Activated CD4-positive, alpha-beta T cell treated with anti-CD3 and anti-CD28 coated beads, Interleukin-2, Interleukin-4, amounts not matched to agents 100 ng/mL and 50 ng/mL, durations not matched to agents 16 hours and 8 hours (primary cell): ENCODE data around the gene ZC2HC1C.
A peak's percentile ranks its signal among the peaks of the same experiment; 100 is the strongest.
"Not testable (repeated sequence)": the region's sequence is repeated elsewhere in the genome, so short reads cannot be mapped to it uniquely, and the experiment has no call there.

ENCODE experiments used
- DNase-seq: peaks from one replicate; pipeline ENCODE4 v3.0.0-alpha.2; 2020; ENCODE audit warnings: low spot score

ZC2HC1C gene

DNA sequence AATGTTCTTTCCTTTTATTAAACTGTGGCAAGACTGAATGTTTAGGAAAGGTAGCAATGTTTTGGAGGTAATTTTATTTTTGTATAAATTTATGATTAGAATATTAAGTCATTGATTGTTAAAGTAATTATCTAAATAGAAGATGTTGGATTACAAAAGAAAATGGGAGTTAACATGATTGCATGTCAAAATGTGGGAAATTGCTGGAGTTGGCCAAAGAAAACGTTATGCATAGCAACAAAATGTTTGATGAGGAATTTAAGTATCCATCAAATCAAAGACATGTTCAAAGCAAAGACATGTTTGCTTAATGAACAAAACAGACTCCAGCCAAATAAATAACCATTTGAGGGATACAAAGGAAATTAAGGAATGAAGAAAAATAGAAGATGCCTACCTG, 15.0 kb upstream of the ZC2HC1C start:
- DNase-seq = no peak

DNA sequence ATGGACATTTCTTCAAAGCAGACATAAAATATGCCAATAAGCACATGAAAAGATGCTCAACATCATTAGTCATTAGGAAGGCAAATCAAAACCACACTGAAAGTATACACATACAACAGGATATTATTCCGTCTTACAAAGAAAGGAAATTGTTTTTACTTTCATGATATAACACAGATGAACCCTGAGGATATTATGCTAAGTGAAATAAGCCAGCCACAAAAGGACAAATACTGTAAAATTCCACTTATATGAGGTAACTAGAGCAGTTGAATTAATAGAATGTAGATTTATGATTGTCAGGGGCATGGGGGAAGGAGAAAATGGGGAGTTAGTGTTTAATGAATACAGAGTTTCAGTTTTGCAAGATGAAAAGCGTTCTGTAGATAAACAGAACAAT, 9.8 kb upstream of the ZC2HC1C start:
- DNase-seq = no peak

DNA sequence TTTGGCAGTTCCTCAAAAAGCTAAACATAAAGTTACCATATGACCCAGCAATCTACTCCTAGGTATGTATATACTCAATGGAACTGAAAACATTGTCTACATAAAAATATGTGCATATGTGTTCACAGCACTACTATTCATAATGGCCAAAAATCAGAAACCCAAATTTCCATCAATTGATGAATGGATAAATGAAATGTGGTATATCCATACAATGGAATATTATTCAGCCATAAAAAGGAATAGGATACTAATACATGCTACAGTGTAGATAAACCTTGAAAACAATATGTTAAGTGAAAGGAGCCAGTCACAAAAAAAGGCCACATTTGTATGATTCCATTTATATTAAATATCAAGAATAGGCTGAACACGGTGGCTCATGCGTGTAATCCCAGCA, 9.0 kb upstream of the ZC2HC1C start:
- no peak for DNase-seq

DNA sequence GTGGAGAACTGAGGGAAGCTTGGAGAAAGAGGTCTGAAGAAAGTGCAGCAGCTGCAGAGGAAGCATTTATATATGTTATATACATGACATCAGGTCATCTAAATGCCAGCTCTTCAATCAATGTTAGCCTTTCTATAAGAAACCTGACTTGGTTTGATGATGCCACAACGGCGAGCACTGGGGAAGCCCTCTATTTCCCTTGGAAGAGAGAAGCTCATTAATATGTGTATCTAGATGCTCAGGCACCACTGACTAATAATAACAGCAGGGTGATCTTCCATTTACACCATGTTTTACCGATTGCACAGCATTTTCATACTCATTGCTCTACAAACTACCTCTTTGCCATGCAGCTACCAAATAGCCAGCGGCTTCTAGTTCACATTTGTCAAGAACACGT, 6.4 kb upstream of the ZC2HC1C start:
- DNase-seq = no peak

DNA sequence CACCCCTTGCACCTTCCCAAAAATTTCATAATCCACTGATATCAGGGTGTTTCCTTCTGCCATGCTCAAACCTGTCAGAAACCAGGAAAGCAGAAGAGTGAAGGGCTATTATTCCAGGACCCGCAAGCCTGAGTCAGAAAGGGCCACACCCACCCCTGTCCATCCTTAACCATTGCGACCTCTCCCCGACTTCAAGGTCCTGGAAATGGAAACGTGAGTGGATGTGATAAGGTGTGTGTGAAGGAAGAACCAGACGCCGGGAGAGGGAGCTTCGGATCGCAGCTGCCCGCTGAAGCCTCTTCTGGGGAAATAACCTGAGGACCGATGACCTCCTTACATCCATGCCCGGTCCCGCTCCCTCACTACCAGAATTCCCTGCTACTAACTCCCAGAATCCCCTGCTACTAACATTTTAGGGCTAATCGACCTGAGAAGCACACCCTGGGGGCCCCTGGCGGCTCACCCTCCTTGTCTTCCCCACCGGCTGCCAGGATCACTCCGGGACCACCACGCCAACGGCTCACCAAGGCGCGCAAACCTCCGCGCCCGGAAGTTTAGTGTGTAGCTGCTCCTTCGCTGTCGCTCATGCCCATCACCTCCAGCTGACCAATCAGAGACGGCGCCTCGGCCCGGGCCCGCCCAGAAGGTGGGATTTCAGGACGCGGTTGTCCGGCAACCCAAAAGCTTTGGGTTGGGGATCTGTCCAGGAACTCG, 5.8 kb upstream of the ZC2HC1C start, which contains the start of gene ACYP1:
TSS of gene ACYP1 (minus strand) at position 534 of the 714 bp plus-strand sequence. CDS start at position 63, 471 bp downstream.
- DNase-seq = peak; percentile 95

DNA sequence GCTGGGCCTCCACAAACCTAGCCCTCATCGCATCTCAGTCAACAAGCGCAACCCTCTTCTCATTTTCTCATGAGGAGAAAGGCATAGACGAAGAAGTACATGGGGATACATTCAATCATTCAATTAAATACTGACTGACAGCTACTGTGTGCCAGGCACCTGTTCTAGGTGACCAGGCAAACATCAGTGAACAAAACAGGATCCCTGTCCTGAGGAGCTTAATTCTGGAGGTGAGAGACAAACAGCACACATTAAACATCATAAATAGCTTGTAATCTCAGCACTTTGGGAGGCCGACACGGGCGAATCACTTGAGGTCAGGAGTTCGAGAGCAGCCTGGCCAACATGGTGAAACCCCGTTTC, 5.3 kb upstream of the ZC2HC1C start:
- DNase-seq = no peak

DNA sequence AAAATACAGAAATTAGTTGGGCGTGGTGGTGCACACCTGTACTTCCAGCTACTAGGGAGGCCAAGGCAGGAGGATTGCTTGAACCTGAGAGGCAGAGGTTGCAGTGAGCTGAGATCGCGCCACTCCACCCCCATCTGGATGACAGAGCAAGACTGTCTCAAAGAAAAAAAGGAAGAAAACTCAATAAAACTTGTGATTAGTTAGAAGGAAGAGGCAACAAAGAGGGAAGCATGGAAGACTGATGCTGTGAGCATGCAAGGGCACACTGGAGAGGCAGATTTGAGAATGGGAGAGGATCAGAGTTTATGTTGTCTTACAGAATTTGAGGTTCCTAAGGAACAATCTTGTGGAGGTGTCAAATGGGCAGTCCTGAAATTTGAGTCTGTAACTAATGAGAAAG, 2.8 kb upstream of the ZC2HC1C start:
- no peak for DNase-seq

DNA sequence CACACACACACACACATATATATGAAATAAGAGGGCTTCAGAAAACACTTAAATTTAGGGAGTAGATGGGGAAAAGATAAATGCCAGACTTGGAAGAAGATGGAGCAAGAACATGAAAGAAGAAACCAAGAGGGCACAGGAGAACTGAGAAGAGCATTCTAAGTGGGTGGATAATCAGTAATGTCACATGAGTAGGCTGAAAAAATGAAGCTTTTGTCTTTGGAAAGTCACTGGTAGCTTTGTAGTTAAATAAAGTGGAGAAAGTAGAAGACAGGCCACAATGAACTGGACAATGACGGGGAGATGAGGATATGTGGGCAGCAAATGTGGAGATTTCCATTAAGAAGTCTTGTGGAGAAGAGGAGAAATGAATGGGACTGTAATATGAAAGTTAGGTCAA, 2.2 kb upstream of the ZC2HC1C start:
- no peak for DNase-seq

DNA sequence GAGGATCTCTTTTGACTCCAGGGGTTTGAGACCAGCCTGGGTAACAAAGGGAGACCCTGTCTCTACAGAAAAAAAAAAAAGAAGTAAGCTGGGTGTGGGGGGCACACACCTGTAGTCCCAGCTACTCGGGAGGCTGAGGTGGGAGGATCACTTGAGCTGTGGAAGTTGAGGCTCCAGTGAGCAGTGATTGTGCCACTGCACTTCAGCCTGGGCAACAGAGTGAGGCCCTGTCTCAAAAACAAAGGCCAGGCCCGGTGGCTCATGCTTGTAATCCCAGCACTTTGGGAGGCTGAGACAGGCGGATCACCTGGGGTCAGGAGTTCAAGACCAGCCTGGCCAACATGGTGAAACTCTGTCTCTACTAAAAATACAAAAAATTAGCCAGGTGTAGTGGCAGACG, 1.7 kb upstream of the ZC2HC1C start:
- not testable (repeated sequence) for DNase-seq

DNA sequence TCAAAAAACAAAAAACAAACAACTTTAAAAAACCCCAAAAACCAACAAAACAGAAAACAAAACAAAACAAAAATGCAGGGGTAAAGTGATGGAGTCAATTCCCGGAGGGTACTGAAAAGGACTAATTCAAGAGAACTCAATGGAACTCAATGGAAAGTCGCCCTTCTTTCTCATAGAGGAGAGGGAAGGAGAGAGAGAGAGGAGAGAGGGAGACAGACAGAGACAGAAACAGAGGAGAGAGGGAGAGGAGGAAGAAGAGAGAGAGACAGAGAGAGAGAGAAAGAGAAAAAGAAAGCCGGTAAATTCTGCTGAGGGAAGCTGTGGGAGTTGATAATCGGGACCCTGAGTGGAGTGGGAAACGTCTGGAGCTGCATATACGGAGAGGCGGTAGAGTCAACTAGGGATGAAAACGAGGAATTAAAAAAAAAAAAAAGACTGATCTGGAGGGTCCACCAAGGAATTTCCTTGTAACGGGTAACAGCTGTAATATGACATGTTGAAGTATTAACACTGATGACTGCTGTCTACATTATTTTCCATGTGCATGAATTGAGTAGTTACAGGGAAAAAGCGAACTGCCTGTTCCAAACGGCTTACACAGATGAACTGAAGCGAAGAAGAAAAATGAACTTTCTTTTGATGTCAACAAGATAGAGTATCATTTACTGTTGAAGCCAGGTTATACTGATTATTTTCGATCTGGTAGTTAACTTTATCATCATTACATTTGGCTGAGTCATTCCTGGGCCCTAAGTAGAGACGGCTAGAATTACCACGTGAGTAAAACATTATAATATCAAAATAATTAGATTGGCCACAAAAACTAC, 934 bp upstream of the ZC2HC1C start:
- peak; percentile 23 for DNase-seq

DNA sequence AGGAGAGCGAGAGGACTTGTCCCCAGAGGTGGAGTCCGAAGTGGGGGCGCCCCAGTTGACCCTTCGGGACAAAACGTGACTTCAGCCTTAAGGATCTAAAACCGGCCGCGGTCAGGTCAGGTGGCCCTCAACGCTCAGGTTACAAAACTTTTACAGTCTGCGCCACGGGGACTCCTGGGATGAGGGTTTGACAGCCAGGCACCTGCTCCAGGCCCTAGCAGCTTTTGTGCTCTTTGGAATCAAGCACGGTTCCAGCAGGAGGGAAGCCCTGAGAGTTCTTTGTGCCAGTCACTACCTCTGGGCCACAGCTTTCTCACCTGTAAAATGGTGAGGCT, 337 bp downstream of the ZC2HC1C start:
- DNase-seq = no peak

DNA sequence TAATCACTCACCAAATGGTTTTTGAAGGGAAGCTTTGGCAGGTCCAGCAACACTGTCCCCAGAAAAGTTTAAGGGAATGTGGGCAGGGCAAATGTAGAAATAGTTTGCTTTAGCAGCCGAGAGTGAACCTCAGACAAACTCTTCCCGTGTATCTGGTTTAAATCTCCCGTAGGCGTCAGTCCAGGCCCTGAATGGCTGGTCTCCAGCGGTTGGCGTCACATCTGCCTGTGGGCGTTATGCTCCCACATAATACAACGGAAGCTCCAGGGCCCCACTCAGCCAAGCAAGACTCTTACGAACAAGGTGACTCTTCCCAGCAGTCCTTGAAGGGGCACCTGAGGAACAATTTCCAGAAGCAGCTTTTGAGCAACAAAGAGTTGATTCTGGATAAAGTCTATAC, 942 bp downstream of the ZC2HC1C start:
- DNase-seq = no peak

DNA sequence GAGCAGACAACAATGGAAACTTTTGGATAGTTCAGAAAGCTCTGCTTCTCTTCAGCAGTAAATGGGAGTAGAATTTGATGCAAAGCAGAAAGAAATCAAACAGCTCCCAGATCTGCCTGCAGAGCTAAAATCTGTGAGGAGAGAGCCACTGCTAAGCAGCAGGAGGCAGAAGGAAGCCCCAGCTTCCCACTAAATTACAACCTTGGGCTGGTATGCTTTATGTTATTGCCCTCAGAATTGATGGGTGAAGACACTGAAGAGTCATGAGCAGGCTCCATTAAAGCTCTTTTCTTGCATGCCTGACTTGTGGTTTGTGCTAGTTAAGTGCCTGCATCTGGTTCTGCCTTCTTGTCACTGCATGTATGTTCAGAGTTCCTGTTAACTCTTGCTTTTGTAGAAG, 8.4 kb downstream of the ZC2HC1C start:
- DNase-seq = no peak

DNA sequence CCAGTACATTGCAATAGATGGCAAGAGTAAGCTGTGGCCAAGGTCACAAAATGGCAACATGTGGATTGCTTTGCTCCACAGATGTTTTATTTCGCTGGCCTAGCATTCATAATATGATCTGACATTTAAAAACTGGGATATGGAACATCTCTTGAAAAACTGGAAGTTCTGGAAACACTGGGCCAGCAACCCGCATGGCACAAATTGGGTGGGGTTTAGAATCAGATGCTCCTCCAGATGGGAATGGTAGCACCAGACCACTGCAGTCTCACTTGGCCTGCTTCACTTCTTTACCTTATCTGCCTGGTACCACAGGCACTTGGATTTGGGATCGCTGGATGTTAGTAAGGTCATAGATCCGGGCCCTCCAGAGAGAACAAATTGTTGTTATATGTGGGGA, 10.1 kb downstream of the ZC2HC1C start:
- no peak for DNase-seq

DNA sequence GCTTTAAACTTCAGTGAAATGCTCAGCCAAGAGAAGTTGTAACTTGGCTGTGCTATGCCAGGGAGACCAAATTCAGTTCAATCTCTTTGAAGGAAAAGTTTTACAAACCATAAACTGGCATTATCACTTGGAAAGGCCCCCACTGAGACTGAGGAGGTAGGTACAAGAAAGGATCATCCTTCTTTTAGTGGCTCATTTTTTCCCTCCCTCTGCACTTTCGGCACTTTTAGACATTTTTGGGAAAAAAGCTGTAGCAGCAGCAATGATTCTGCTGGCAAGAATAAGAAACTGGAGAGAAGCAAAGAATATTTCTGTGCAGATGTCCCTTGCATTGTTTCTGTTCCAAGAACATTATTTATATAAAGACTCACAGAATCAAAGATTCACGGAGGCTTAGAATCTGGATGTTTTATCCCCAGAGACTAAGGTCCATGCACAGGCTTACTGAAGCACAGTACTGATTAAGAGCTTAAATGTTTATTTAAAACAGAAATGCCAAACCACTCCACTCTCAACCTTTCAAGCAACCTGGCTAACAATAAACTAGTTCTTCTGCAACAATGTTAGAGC, 12.3 kb downstream of the ZC2HC1C start:
- DNase-seq = no peak

DNA sequence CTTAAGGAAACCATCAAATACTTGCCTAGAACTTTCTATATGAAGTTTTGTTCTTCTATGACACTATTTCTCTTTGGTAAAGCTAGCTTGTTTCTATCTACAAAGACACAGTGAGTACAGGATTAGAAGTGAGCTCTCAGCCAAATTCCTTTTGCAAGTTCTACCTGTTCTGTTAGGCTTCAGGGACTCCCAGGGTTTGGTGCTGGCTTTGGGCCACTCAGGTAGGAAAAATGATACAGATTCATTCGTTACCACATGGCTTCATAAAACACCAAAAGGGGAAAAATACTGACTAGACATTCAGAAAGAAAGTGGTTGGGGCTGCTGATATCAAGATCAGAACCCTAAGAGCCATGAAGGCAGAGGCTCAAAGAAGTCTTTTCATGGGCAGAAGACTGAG, 13.8 kb downstream of the ZC2HC1C start:
- no peak for DNase-seq

DNA sequence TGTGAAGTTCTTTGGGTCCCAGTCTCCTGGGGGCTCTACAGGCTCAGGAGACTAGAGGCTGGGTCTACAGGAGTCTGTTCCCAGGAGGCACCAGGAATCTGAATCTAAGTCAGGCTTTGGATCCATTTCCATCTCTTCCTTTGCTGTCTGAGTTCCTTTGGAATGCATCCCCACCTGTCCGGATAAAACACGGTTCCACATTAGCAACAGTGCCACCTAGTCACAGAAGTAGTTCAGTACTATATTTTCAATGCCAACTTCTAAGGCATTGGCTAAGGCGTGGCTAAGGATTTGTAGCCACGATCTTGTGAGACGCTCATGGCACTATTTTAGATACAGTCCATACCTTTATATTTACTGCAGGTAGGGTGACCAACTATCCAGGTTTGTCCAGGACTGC, 15.1 kb downstream of the ZC2HC1C start:
- no peak for DNase-seq

DNA sequence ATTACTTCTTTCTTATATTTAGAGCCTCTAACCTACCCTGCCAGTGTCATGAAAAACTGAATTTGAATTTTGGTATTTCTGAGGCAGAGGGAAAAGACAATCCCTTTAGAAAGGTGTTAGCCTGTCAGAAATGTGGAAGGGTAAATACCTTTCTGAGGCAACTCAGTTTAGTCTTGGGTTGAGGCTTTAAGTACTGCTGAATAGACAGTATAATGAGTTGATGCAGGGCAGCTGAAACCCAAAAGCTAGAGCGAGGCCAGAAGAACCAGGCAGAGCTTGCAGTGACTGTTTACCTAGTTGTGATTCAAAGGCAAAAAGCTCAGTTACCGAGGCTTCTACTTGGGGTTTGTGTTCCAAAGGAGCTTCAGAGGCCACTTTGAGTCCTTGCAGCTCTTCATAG, 18.7 kb downstream of the ZC2HC1C start:
- no peak for DNase-seq

DNA sequence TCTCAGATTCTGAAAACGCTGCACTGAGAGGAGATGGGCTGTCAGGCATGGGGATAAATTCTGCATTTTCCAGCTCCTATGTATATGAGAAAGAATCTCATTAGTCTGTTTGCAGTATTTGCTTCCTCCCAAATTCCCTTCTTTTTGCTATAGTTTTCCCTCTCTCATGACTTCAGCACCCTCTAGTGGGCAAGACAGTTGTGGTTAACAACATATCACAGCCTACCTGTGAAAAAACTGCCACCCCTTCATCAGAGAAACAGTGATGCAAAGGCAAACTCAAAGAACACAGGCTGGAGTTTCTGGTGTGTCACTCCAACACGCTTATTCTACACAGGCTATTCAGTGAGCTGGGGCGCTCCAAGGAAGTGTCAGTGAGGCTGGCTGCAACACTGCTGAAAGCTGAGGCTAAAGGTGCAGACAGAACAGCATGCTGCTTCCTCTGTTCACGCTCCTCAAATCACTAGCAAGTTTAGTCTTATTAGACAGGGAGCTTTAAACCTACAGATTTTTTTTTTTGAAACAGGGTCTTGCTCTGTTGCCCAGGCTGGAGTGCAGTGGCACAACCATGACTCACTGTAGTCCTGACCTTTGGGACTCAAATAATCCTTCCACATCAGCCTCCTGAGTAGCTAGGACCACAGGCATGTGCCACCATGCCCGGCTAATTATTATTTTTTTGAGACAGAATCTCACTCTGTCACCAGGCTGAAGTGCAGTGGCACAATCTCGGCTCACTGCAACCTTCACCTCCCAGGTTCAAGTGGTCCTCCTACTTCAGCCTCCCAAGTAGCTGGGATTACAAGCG, 19.3 kb downstream of the ZC2HC1C start:
- peak; percentile 41 for DNase-seq

DNA sequence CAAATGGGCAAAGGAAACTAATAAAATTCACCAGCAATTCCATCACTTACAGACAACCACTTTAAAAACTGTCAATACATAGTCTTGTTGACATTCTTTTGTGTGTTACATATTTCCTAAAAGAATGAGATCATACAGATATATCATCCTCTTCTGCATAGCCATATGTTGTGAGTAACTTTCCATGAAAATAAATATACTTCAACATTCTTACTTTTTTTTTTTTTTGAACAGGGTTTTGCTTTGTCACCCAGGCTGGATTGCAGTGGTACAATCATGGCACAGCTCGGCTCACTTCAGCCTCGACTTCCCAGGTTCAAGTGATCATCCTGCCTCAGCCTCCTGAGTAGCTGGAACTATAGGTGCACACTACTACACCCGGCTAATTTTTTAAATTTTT, 20.9 kb downstream of the ZC2HC1C start:
- DNase-seq = no peak

DNA sequence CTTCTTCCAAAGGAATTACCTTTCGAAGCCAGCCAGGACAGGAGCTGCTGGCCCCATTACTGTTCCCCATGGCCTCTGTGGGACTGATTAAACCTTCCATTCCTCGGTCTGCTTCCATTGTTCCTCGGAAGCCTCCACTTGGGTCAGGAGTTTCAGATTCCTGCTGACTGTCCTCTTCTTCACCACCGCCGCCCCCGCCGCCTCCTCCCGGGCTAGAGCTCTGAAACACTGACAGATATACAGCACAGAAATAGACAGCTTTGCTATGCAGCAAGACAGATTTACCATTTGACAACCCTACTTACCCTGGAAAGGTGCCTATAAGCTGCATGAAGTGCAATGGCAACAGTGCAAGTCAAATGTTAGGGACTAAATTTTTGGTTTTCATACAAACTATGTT, 21.8 kb downstream of the ZC2HC1C start:
- DNase-seq = no peak

DNA sequence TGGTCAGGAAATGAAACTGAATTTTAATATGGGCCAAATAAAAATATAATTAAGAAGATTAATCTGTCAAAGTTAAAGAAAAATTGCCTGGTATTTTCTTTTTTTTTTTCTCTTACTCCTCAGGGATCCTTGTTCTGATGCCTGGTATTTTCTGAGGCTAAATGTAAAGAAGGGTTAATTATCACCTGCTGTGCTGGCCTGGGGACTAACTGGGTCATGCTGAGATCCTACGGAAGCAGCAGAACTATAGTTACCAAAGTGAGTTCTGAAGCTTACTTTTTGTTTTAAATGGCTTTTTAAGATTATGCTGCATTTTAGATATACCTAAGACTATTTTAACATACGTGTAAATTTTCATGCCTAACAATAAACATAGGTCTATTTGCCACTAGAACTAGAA, 23.3 kb downstream of the ZC2HC1C start:
- no peak for DNase-seq

DNA sequence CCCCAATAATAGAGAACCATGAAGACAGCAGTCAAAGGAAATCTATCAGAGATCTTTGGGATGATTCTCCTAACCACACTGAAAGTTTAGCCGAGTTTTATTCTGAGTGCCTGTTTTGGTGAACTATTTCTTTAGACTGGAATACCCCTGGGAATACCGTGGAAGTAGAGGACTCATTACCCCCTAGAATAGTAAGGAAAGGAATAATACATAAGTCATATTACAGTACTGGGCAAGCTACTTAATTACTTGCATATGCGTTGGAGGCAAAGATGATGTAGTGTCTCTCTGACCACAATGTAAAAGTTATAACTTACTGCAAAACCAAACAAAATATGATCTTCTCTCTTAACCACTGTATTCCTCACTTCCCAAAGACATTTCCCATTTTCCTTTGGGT, 25.5 kb downstream of the ZC2HC1C start:
- DNase-seq = no peak
